H1 (cell line): ENCODE measurements around the gene MAP9. TPM values are rescaled to one million over a fixed set of nuclear protein-coding genes. Genes with fewer than 3 reads are reported as not detected.

ENCODE experiments used
- CTCF ChIA-PET: fragments of 300-600 bp; sonication (Branson Sonifier 250); formaldehyde crosslinking; loops from one replicate; lab custom pipeline; 2021; ENCODE audit not compliant: partially characterized antibody; lab: Charles Lee
- POLR2A ChIA-PET: fragments of 300-600 bp; sonication (Branson Sonifier 250); formaldehyde crosslinking; loops from one replicate; lab custom pipeline; 2021; ENCODE audit warnings: inconsistent platforms; ENCODE audit not compliant: partially characterized antibody; lab: Charles Lee
- DNase-seq, 2 experiments: peaks; one replicate each; pipeline versions ENCODE4 v3.0.0 to v3.0.0-alpha.2; 2010 to 2022; ENCODE audit warnings: low spot score in 2 of 2, low read depth in 1 of 2, mixed read lengths in 1 of 2
- FAIRE-seq: peaks from 2 replicates; lab custom pipeline; 2011; peaks lifted over from hg19 to GRCh38; lab: Jason Lieb, UNC
- H2AFZ ChIP-seq: 2 replicates; pipeline ENCODE4 v1.8.1; 2012; ENCODE audit warnings: low read length, inconsistent platforms
- H2AK5ac ChIP-seq: 2 replicates; pipeline ENCODE4 v1.6.1; 2013; ENCODE audit warnings: low read depth, low read length
- H2BK120ac ChIP-seq: replicated peaks from 2 replicates; pipeline ENCODE3; 2013; ENCODE audit warnings: low read depth, low read length, inconsistent platforms
- H2BK12ac ChIP-seq: 2 replicates; pipeline ENCODE4 v1.6.1; 2013; ENCODE audit warnings: low read depth, low read length
- H2BK15ac ChIP-seq: 2 replicates; pipeline ENCODE4 v1.6.1; 2013; ENCODE audit warnings: low read length
- H2BK20ac ChIP-seq: 2 replicates; pipeline ENCODE4 v1.6.1; 2013; ENCODE audit warnings: low read length
- H2BK5ac ChIP-seq: 2 replicates; pipeline ENCODE4 v1.6.1; 2013; ENCODE audit warnings: low read depth, low read length
- H3K14ac ChIP-seq: 2 replicates; pipeline ENCODE4 v1.6.1; 2013; ENCODE audit warnings: inconsistent platforms; ENCODE audit not compliant: insufficient read length
- H3K18ac ChIP-seq: 2 replicates; pipeline ENCODE4 v1.6.1; 2013; ENCODE audit warnings: low read length; ENCODE audit errors: extremely low read depth
- H3K23ac ChIP-seq: 2 replicates; pipeline ENCODE4 v1.6.1; 2013; ENCODE audit warnings: inconsistent platforms; ENCODE audit not compliant: insufficient read length
- H3K23me2 ChIP-seq: 2 replicates; pipeline ENCODE4 v1.6.1; 2013; ENCODE audit warnings: low read depth, low read length
- H3K27ac ChIP-seq: 2 replicates; pipeline ENCODE4 v1.6.1; 2011; ENCODE audit warnings: low read depth, low read length, inconsistent platforms
- H3K27me3 ChIP-seq, 4 experiments: replicated peaks in 1 of 4; 1 replicate in 1 of 4; 2 replicates in 3 of 4; pipeline versions ENCODE4 v1.6.1 to v1.8.1; 2011 to 2013; ENCODE audit warnings: low read length in 3 of 4, mild to moderate bottlenecking in 3 of 4, inconsistent platforms in 2 of 4, mixed read lengths in 2 of 4, moderate library complexity in 1 of 4; ENCODE audit not compliant: control insufficient read depth in 3 of 4, insufficient read depth in 3 of 4; ENCODE audit errors: extremely low read depth in 1 of 4
- H3K36me3 ChIP-seq, 4 experiments: 2 replicates each; pipeline versions ENCODE4 v1.6.1 to v1.8.1; 2011 to 2013; ENCODE audit warnings: mild to moderate bottlenecking in 4 of 4, low read length in 3 of 4, moderate library complexity in 2 of 4, control low read depth in 1 of 4, inconsistent platforms in 1 of 4; ENCODE audit not compliant: insufficient read depth in 4 of 4, control insufficient read depth in 2 of 4
- H3K4ac ChIP-seq: replicated peaks from 2 replicates; pipeline ENCODE3; 2013; ENCODE audit warnings: low read length, low read depth, mixed read lengths, inconsistent platforms; ENCODE audit not compliant: insufficient read length
- H3K4me1 ChIP-seq, 4 experiments: replicated peaks in 1 of 4; 1 replicate in 1 of 4; 2 replicates in 3 of 4; pipeline versions ENCODE4 v1.6.1 to v1.8.1; 2011 to 2013; ENCODE audit warnings: low read length in 3 of 4, inconsistent platforms in 2 of 4, mixed read lengths in 1 of 4; ENCODE audit not compliant: insufficient read depth in 4 of 4, control insufficient read depth in 3 of 4
- H3K4me2 ChIP-seq, 2 experiments: 2 replicates each; pipeline versions ENCODE4 v1.6.1 to v1.8.1; 2011 to 2013; ENCODE audit warnings: low read depth in 2 of 2, low read length in 2 of 2, control low read depth in 1 of 2, inconsistent platforms in 1 of 2, mild to moderate bottlenecking in 1 of 2; ENCODE audit not compliant: insufficient read depth in 1 of 2
- H3K4me3 ChIP-seq, 4 experiments: fragments of 200-600, 300-600 bp in 1 of 4; sonication (generic), shearing (Covaris generic), sonication (Bioruptor Twin) in 1 of 4; 2 replicates each; pipeline versions ENCODE4 v1.5.1 to v1.8.1; 2011 to 2016; ENCODE audit warnings: low read length in 4 of 4, low read depth in 3 of 4, control low read depth in 2 of 4, inconsistent platforms in 2 of 4, mild to moderate bottlenecking in 2 of 4, mixed read lengths in 1 of 4, moderate library complexity in 1 of 4; ENCODE audit not compliant: insufficient read depth in 2 of 4; ENCODE audit errors: extremely low read depth in 1 of 4
- H3K56ac ChIP-seq: replicated peaks from 2 replicates; pipeline ENCODE3; 2013; ENCODE audit warnings: low read depth, mild to moderate bottlenecking, mixed read lengths, low read length, inconsistent platforms; ENCODE audit not compliant: insufficient read length
- H3K79me1 ChIP-seq: 2 replicates; pipeline ENCODE4 v1.6.1; 2013; ENCODE audit warnings: low read depth, low read length, control low read depth
- H3K79me2 ChIP-seq, 2 experiments: 2 replicates each; pipeline versions ENCODE4 v1.6.1 to v1.8.1; 2012 to 2013; ENCODE audit warnings: low read length in 2 of 2, mild to moderate bottlenecking in 2 of 2, inconsistent platforms in 1 of 2; ENCODE audit not compliant: insufficient read depth in 2 of 2, control insufficient read depth in 1 of 2
- H3K9ac ChIP-seq, 4 experiments: replicated peaks in 1 of 4; 1 replicate in 1 of 4; 2 replicates in 3 of 4; pipeline versions ENCODE4 v1.6.1 to v1.8.1; 2011 to 2013; ENCODE audit warnings: low read depth in 3 of 4, low read length in 3 of 4, control low read depth in 2 of 4, mild to moderate bottlenecking in 2 of 4, moderate library complexity in 2 of 4, inconsistent platforms in 1 of 4; ENCODE audit errors: extremely low read depth in 1 of 4
- H3K9me3 ChIP-seq, 2 experiments: 2 replicates each; pipeline versions ENCODE4 v1.6.1 to v1.8.1; 2012 to 2013; ENCODE audit warnings: mild to moderate bottlenecking in 2 of 2, moderate library complexity in 2 of 2, control low read depth in 1 of 2, inconsistent platforms in 1 of 2, low read depth in 1 of 2, low read length in 1 of 2, mixed read lengths in 1 of 2; ENCODE audit not compliant: insufficient read depth in 2 of 2
- H4K20me1 ChIP-seq, 2 experiments: replicated peaks in 1 of 2; 2 replicates each; pipeline versions ENCODE3 to v1.8.1; 2011 to 2013; ENCODE audit warnings: inconsistent platforms in 2 of 2, low read length in 2 of 2, mild to moderate bottlenecking in 1 of 2; ENCODE audit not compliant: insufficient read depth in 2 of 2, control insufficient read depth in 1 of 2
- H4K5ac ChIP-seq: 2 replicates; pipeline ENCODE4 v1.6.1; 2013; ENCODE audit warnings: low read length, low read depth, mixed read lengths, inconsistent platforms; ENCODE audit not compliant: insufficient read length
- H4K8ac ChIP-seq: 2 replicates; pipeline ENCODE4 v1.8.0; 2013; ENCODE audit warnings: mild to moderate bottlenecking, moderate library complexity, low read length, inconsistent platforms; ENCODE audit not compliant: insufficient read depth; ENCODE audit errors: extremely low read depth
- H4K91ac ChIP-seq: replicated peaks from 2 replicates; pipeline ENCODE3; 2013; ENCODE audit warnings: low read length, mixed read lengths, inconsistent platforms; ENCODE audit not compliant: insufficient read length
- ATF3 ChIP-seq: IDR thresholded peaks from 2 replicates; pipeline ENCODE4 v1.6.1; 2011; ENCODE audit warnings: low read depth, mild to moderate bottlenecking, low read length; ENCODE audit not compliant: insufficient read depth
- BACH1 ChIP-seq: IDR thresholded peaks from 2 replicates; pipeline ENCODE4 v1.6.1; 2012; ENCODE audit warnings: low read length, improper control_type of control experiment
- CREB1 ChIP-seq: IDR thresholded peaks from 2 replicates; pipeline ENCODE4 v1.6.1; 2012; ENCODE audit warnings: inconsistent platforms
- PHF8 ChIP-seq: fragments of 200-600 bp; sonication (generic); conservative IDR thresholded peaks from 2 replicates; pipeline ENCODE4 v1.7.1; 2012; ENCODE audit warnings: low read depth, mild to moderate bottlenecking, inconsistent platforms, low read length, moderate library complexity
- SIRT6 ChIP-seq: IDR thresholded peaks from one replicate; pipeline ENCODE4 v1.7.1; 2012; ENCODE audit warnings: low read length, inconsistent platforms
- SP2 ChIP-seq: IDR thresholded peaks from 2 replicates; pipeline ENCODE4 v1.6.1; 2012; ENCODE audit warnings: mild to moderate bottlenecking, low read length, inconsistent platforms
- SUZ12 ChIP-seq: fragments of 200-600 bp; sonication (generic); IDR thresholded peaks from 2 replicates; pipeline ENCODE4 v1.6.1; 2012; ENCODE audit warnings: mild to moderate bottlenecking, inconsistent platforms, low read length, moderate library complexity, mixed read lengths
- WGBS, 2 experiments: shearing (Covaris generic) in 1 of 2; methylation state at CpG; one replicate each; pipeline versions ENCODE4 v1.1.6 to v1.1.7; 2013 to 2015; ENCODE audit warnings: low lambda C conversion rate in 2 of 2, mixed read lengths in 2 of 2, inconsistent platforms in 1 of 2, low coverage in 1 of 2, missing lambda C conversion rate in 1 of 2; ENCODE audit not compliant: insufficient replicate concordance in 2 of 2, insufficient coverage in 1 of 2, insufficient read length in 1 of 2; ENCODE audit errors: extremely low coverage in 1 of 2, missing lambda C conversion rate in 1 of 2; 5-methylcytosine and 5-hydroxymethylcytosine counted together
- long read RNA-seq, 2 experiments: library from RNA in 1 of 2; library from capped mRNA in 1 of 2; stranded (forward); transcript quantifications; one replicate each; pipeline ENCODE4 v2.0.0, GENCODE V29; 2021; ENCODE audit warnings: inconsistent platforms in 1 of 2
- polyA minus RNA-seq, 3 experiments: library from RNA; depleted of rRNA, polyadenylated mRNA; stranded (reverse); fragments of >200 nt; gene quantifications; 1 replicate in 2 of 3; 2 replicates in 1 of 3; pipeline ENCODE4 v1.2.3, GENCODE V29; 2011
- polyA plus RNA-seq, 7 experiments: library from polyadenylated mRNA; depleted of rRNA in 3 of 7; stranded (reverse) in 5 of 7; unstranded in 2 of 7; fragments of >200 nt in 5 of 7; fragments of 200-250 nt in 2 of 7; gene quantifications; 1 replicate in 5 of 7; 2 replicates in 1 of 7; 4 replicates in 1 of 7; pipeline versions ENCODE4 v1.2.1 to v1.2.3, GENCODE V29; 2011 to 2013; ENCODE audit warnings: missing spikeins in 2 of 7, mixed read lengths in 2 of 7
- total RNA-seq: library from RNA; stranded (reverse); fragmentation: NEBNext Ultra II Directional; extraction: Animal tissue kit (Norgen Biotek cat#: 25700); gene quantifications from 2 replicates; pipeline ENCODE4 v1.2.1, GENCODE V29; 2021
- TF ChIP-seq, protein P1 (sequence below): IDR thresholded peaks from 2 replicates; pipeline ENCODE4 v1.6.1; 2012; ENCODE audit warnings: inconsistent platforms

The MAP9 gene
- total RNA-seq (18.6 and 18.9 TPM in 2 replicates), polyA plus RNA-seq (2011; rRNA removed) (2.1 and 2.4 TPM in 2 replicates), polyA minus RNA-seq (2011; rRNA and poly(A)+ RNA removed) (5.6 and 8.0 TPM in 2 replicates)
- polyA plus RNA-seq (2011; cell fraction: cytosol; rRNA removed), result 2.1 TPM
- 7.3 TPM for polyA plus RNA-seq (2011; cell fraction: nucleus; rRNA removed)
- polyA plus RNA-seq (2012, experiment 1 of 2), result 5.5 to 9.5 TPM (median 6.3 TPM) in 4 replicates
- polyA plus RNA-seq (2012, experiment 2 of 2), result 0.66 TPM
- 40.9 TPM for polyA plus RNA-seq (2013, experiment 1 of 2)
- polyA plus RNA-seq (2013, experiment 2 of 2), result 33.6 TPM
- 5.9 TPM for polyA minus RNA-seq (2011; cell fraction: cytosol; rRNA and poly(A)+ RNA removed)
- polyA minus RNA-seq (2011; cell fraction: nucleus; rRNA and poly(A)+ RNA removed), result 39.6 TPM
- long read RNA-seq, experiment 1, partial matches to known transcripts, result 4 of 12 reads
- long read RNA-seq, experiment 1, other reads (novel, unspliced or antisense), result 8 of 12 reads
- long read RNA-seq, experiment 2, partial matches to known transcripts, result 8 of 21 reads
- long read RNA-seq, experiment 2, other reads (novel, unspliced or antisense), result 13 of 21 reads

- peak within 1 kb of the TSS; percentile 47 to 81 for H3K4me2 ChIP-seq
- peak within 1 kb of the TSS in 3 of 4 experiments; percentile 13 to 66 (median 40); a peak in 6 of 7 replicates for H3K9ac ChIP-seq
- no peaks in the 10 kb centered on the region for H3K23me2 ChIP-seq
- no peak within 1 kb of the TSS for H3K27ac ChIP-seq
- peak within 1 kb of the TSS; percentile 77 to 93 (median 86) for H3K4me3 ChIP-seq
- H3K56ac ChIP-seq, result no peak within 1 kb of the TSS
- no peak within 1 kb of the TSS for H3K14ac ChIP-seq
- H2BK120ac ChIP-seq, result no peak within 1 kb of the TSS
- no peaks in the 10 kb centered on the region for H3K79me2 ChIP-seq
- H2BK15ac ChIP-seq, result 0 out of 2 replicates have a peak within 1 kb of the TSS, but pooled peaks have one; percentile 1
- ChIA-PET CTCF (interaction anchor here (0.6 to 1.5 kb wide), 4 partner anchors 13 to 411 kb away, joined by 3 read pairs; no protein-coding TSS in a partner anchor), POLR2A (interaction anchor here (0.6 to 1.2 kb wide), 2 partner anchors 14 to 72 kb away, joined by 3 to 4 read pairs; no protein-coding TSS in a partner anchor)
- no peak within 1 kb of the TSS for H4K91ac ChIP-seq
- no peak within 1 kb of the TSS for H2AK5ac ChIP-seq
- no peak within 1 kb of the TSS; the same call in 1 of the 2 replicates for H3K18ac ChIP-seq
- H3K4me1 ChIP-seq, result no peaks in the 10 kb centered on the region
- H4K20me1 ChIP-seq, result no peaks in the 10 kb centered on the region
- no peaks in the 10 kb centered on the region for H3K9me3 ChIP-seq
- peak within 1 kb of the TSS; percentile 100 for H2AFZ ChIP-seq
- H3K23ac ChIP-seq, result no peak within 1 kb of the TSS
- no peak within 1 kb of the TSS for H2BK20ac ChIP-seq
- H4K5ac ChIP-seq, result no peak within 1 kb of the TSS
- no peak within 1 kb of the TSS for H2BK12ac ChIP-seq
- DNase-seq, result peak; percentile 87 to 92
- H3K4ac ChIP-seq, result no peak within 1 kb of the TSS
- H3K79me1 ChIP-seq, result no peaks in the 10 kb centered on the region
- peak; percentile 98 for FAIRE-seq
- no peaks in the 10 kb centered on the region for H3K27me3 ChIP-seq
- peaks cover 0 to 3% (median 0%) of the 10 kb centered on the region in 4 experiments; a peak in 2 of 8 replicates for H3K36me3 ChIP-seq
- 9% methylated on average over 61 of the region's 66 CpGs; no CpG with 5 or more reads in 1 of the 2 experiments for WGBS, 2 experiments
- H4K8ac ChIP-seq, result peak within 1 kb of the TSS; percentile 26; the same call in 1 of the 2 replicates
- H2BK5ac ChIP-seq, result no peak within 1 kb of the TSS
- TF ChIP-seq SUZ12 (no peak), SIRT6 (no peak), SP2 (peak; percentile 53), ATF3 (no peak), PHF8 (no peak; the same call in none of the 2 replicates), CREB1 (peak; percentile 77), BACH1 (no peak)
- TF ChIP-seq, protein P1, sequence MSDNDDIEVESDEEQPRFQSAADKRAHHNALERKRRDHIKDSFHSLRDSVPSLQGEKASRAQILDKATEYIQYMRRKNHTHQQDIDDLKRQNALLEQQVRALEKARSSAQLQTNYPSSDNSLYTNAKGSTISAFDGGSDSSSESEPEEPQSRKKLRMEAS, result peak; percentile 82
Measured at GRCh38 chr4:155376387-155377268, at the start of gene MAP9. Gene MAP9 (minus strand): TSS chr4:155376965. CDS start chr4:155375850, 1,115 bp downstream.
